Measurements from ENCODE around the gene KLF15. TPM values are rescaled to one million over a fixed set of nuclear protein-coding genes. Genes with fewer than 3 reads are reported as not detected.

Gene KLF15
- total and polyA plus RNA-seq, 7 experiments from 2014 or later = 0.57 to 0.81 TPM; not detected in 5

- DNase-seq = no peak
Measured at GRCh38 chr3:126351771-126352475, 5.3 kb downstream of the KLF15 start.

DNA sequence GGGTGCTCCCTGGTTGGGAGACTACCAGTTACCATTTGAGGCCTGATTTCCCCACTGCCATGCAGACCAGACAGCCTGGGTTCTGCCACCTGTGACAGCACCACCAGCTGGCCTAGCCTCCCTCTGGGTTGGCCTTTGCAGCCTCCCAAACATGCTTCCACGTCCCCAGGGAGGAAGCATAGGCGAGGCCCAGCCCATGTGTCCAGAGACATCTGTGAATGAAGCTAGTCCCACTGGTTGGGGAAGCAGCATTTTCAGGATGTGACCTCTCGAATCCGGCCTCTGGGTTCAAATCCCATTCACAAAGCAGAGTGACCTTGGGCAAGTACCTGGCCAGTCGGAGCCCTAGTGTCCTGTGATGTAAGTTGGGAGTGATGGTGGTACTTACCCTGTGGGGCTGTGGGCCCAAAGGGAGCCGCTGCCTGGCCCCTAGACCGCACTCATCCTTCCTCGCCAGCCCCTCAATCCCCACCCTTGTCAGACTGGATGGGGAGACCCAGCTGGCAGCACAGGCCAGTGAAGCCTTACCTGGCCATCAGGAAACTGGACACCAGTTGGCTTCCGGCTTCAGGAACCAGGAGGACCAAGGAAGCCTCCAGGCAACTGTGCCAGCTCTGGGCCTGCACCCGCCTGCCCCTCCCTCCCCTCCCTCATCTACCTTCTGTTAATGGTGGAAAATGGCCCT lies 6.0 kb downstream of the KLF15 start:
- ChIA-PET CTCF (no interaction called here), POLR2A (no interaction called here)
- intact Hi-C loops (cut with micrococcal nuclease) = loop anchor here in 1 of 2 donors (10.0 kb wide), 1 partner anchor 436 kb away; no protein-coding TSS in a partner anchor
- Histone ChIP-seq H3K27me3 (ENCODE audit: control insufficient read depth in 2 of 2, insufficient read depth in 2 of 2, low read length in 2 of 2) (peaks cover 0 to 7% of the 10 kb centered on the region in 2 donors), H3K9me3 (ENCODE audit: control insufficient read depth in 2 of 3, low read length in 3 of 3) (no peaks in the 10 kb centered on the region), H3K27ac (ENCODE audit: low read depth, low read length) (no peak overlapping the region), H3K4me3 (ENCODE audit: low read length) (no peak overlapping the region), H3K36me3 (ENCODE audit: control insufficient read depth in 2 of 3, insufficient read depth in 3 of 3, low read length in 3 of 3) (no peaks in the 10 kb centered on the region), H3K4me1 (ENCODE audit: control insufficient read depth in 2 of 2, insufficient read depth in 2 of 2, low read length in 2 of 2) (no peaks in the 10 kb centered on the region)
- Mint-ChIP-seq H3K4me3 (no peak overlapping the region), H3K9me3 (no peaks in the 10 kb centered on the region), H3K36me3 (no peaks in the 10 kb centered on the region), H3K4me1 (peaks cover 1 to 6% (median 2%) of the 10 kb centered on the region in 7 donors), H3K27me3 (peaks cover 8 to 17% (median 10%) of the 10 kb centered on the region in 5 donors), H3K27ac (no peak overlapping the region)
- ATAC-seq (no peak), DNase-seq (peak in 1 of 9 donors; percentile 8)

More at GRCh38 chr3:126351771-126352475, 5.3 kb downstream of the KLF15 start:
- intact Hi-C loops (cut with micrococcal nuclease) = loop anchor here in 1 of 2 donors (10.0 kb wide), 1 partner anchor 437 kb away; no protein-coding TSS in a partner anchor
- Histone ChIP-seq H3K4me3 (ENCODE audit: low read length) (no peak overlapping the region), H3K9me3 (ENCODE audit: control insufficient read depth in 2 of 3, low read length in 3 of 3) (no peaks in the 10 kb centered on the region), H3K27ac (ENCODE audit: low read depth, low read length) (no peak overlapping the region), H3K36me3 (ENCODE audit: control insufficient read depth in 2 of 3, insufficient read depth in 3 of 3, low read length in 3 of 3) (no peaks in the 10 kb centered on the region), H3K27me3 (ENCODE audit: control insufficient read depth in 2 of 2, insufficient read depth in 2 of 2, low read length in 2 of 2) (peaks cover 0 to 8% of the 10 kb centered on the region in 2 donors), H3K4me1 (ENCODE audit: control insufficient read depth in 2 of 2, insufficient read depth in 2 of 2, low read length in 2 of 2) (no peaks in the 10 kb centered on the region)
- Mint-ChIP-seq H3K36me3 (no peaks in the 10 kb centered on the region), H3K9me3 (no peaks in the 10 kb centered on the region), H3K4me3 (no peak overlapping the region), H3K27ac (no peak overlapping the region), H3K27me3 (peaks cover 10 to 20% (median 14%) of the 10 kb centered on the region in 5 donors), H3K4me1 (peaks cover 4 to 10% (median 4%) of the 10 kb centered on the region in 7 donors)
- ChIA-PET POLR2A (no interaction called here), CTCF (no interaction called here)
- ATAC-seq = no peak

- intact Hi-C loops (cut with micrococcal nuclease) = loop anchor here in 1 of 2 donors (10.0 kb wide), 1 partner anchor 436 kb away; no protein-coding TSS in a partner anchor
Measured at GRCh38 chr3:126350502-126351085, 6.6 kb downstream of the KLF15 start.

GRCh38 chr3:126349611-126350501 lies 7.4 kb downstream of the KLF15 start:
- peak in 2 of 9 donors; percentile 4 to 15 for DNase-seq
- H3K36me3 Mint-ChIP-seq = no peaks in the 10 kb centered on the region
- intact Hi-C loops (cut with micrococcal nuclease) = loop anchor here in 1 of 2 donors (10.0 kb wide), 1 partner anchor 435 kb away; no protein-coding TSS in a partner anchor
- Histone ChIP-seq H3K4me3 (ENCODE audit: low read length) (no peak overlapping the region), H3K4me1 (ENCODE audit: control insufficient read depth in 2 of 2, insufficient read depth in 2 of 2, low read length in 2 of 2) (no peaks in the 10 kb centered on the region), H3K27ac (ENCODE audit: low read depth, low read length) (no peak overlapping the region), H3K27me3 (ENCODE audit: control insufficient read depth in 2 of 2, insufficient read depth in 2 of 2, low read length in 2 of 2) (no peaks in the 10 kb centered on the region), H3K9me3 (ENCODE audit: control insufficient read depth in 2 of 3, low read length in 3 of 3) (no peaks in the 10 kb centered on the region), H3K36me3 (ENCODE audit: control insufficient read depth in 2 of 3, insufficient read depth in 3 of 3, low read length in 3 of 3) (no peaks in the 10 kb centered on the region)
- POLR2A ChIA-PET = no interaction called here
- H3K4me3 Mint-ChIP-seq = no peak overlapping the region
- H3K27ac Mint-ChIP-seq = no peak overlapping the region
- peaks cover 0 to 6% (median 0%) of the 10 kb centered on the region in 5 donors for H3K27me3 Mint-ChIP-seq
- ATAC-seq = no peak
- CTCF ChIA-PET = interaction anchor here (0.7 kb wide), 1 partner anchor 216 kb away, joined by 3 read pairs; no protein-coding TSS in a partner anchor
- H3K9me3 Mint-ChIP-seq = no peaks in the 10 kb centered on the region
- peaks cover 0 to 3% (median 0%) of the 10 kb centered on the region in 7 donors for H3K4me1 Mint-ChIP-seq

More at GRCh38 chr3:126350502-126351085, 6.6 kb downstream of the KLF15 start:
- H3K4me1 Mint-ChIP-seq = peaks cover 0 to 3% (median 0%) of the 10 kb centered on the region in 7 donors
- H3K9me3 ChIP-seq (ENCODE audit: control insufficient read depth in 2 of 3, low read length in 3 of 3) = no peaks in the 10 kb centered on the region
- H3K36me3 Mint-ChIP-seq = no peaks in the 10 kb centered on the region
- H3K27me3 ChIP-seq (ENCODE audit: control insufficient read depth in 2 of 2, insufficient read depth in 2 of 2, low read length in 2 of 2) = peaks cover 0 to 1% of the 10 kb centered on the region in 2 donors
- H3K4me3 ChIP-seq (ENCODE audit: low read length) = no peak overlapping the region
- no peaks in the 10 kb centered on the region for H3K4me1 ChIP-seq (ENCODE audit: control insufficient read depth in 2 of 2, insufficient read depth in 2 of 2, low read length in 2 of 2)
- no peak overlapping the region for H3K4me3 Mint-ChIP-seq
- no peak for ATAC-seq
- H3K27ac Mint-ChIP-seq = no peak overlapping the region
- no peaks in the 10 kb centered on the region for H3K36me3 ChIP-seq (ENCODE audit: control insufficient read depth in 2 of 3, insufficient read depth in 3 of 3, low read length in 3 of 3)
- peaks cover 5 to 13% (median 5%) of the 10 kb centered on the region in 5 donors for H3K27me3 Mint-ChIP-seq
- ChIA-PET POLR2A (no interaction called here), CTCF (interaction anchor here (0.7 kb wide), 1 partner anchor 217 kb away, joined by 3 read pairs; no protein-coding TSS in a partner anchor)
- no peaks in the 10 kb centered on the region for H3K9me3 Mint-ChIP-seq
- no peak overlapping the region for H3K27ac ChIP-seq (ENCODE audit: low read depth, low read length)
- peak in 1 of 9 donors; percentile 8 for DNase-seq

GRCh38 chr3:126349071-126349470 lies 8.1 kb downstream of the KLF15 start:
- ATAC-seq (no peak), DNase-seq (peak in 2 of 9 donors; percentile 1 to 12)
- peaks cover 0 to 3% (median 0%) of the 10 kb centered on the region in 7 donors for H3K4me1 Mint-ChIP-seq
- intact Hi-C loops (cut with micrococcal nuclease) = no loop called here
- H3K4me1 ChIP-seq (ENCODE audit: control insufficient read depth in 2 of 2, insufficient read depth in 2 of 2, low read length in 2 of 2) = no peaks in the 10 kb centered on the region
- no peaks in the 10 kb centered on the region for H3K36me3 ChIP-seq (ENCODE audit: control insufficient read depth in 2 of 3, insufficient read depth in 3 of 3, low read length in 3 of 3)
- no peak overlapping the region for H3K27ac Mint-ChIP-seq
- H3K9me3 Mint-ChIP-seq = no peaks in the 10 kb centered on the region
- ChIA-PET POLR2A (no interaction called here), CTCF (no interaction called here)
- no peak overlapping the region for H3K27ac ChIP-seq (ENCODE audit: low read depth, low read length)
- no peaks in the 10 kb centered on the region for H3K36me3 Mint-ChIP-seq
- no peaks in the 10 kb centered on the region for H3K9me3 ChIP-seq (ENCODE audit: control insufficient read depth in 2 of 3, low read length in 3 of 3)
- H3K4me3 Mint-ChIP-seq = no peak overlapping the region
- H3K27me3 ChIP-seq (ENCODE audit: control insufficient read depth in 2 of 2, insufficient read depth in 2 of 2, low read length in 2 of 2) = no peaks in the 10 kb centered on the region
- no peak overlapping the region for H3K4me3 ChIP-seq (ENCODE audit: low read length)
- H3K27me3 Mint-ChIP-seq = peaks cover 0 to 4% (median 0%) of the 10 kb centered on the region in 5 donors
